ENCODE measurements around the gene C4orf17. TPM values are rescaled to one million over a fixed set of nuclear protein-coding genes. Genes with fewer than 3 reads are reported as not detected.
"Not testable (repeated sequence)": the region's sequence is repeated elsewhere in the genome, so short reads cannot be mapped to it uniquely, and the experiment has no call there.

Gene C4orf17
- total RNA-seq, 1 donor from 2014 or later: not detected

- no peak for DNase-seq
- TF ChIP-seq CTCF (IDR thresholded peaks at IDR 0.05; ENCODE audit: borderline replicate concordance): no peak
- H3K27ac ChIP-seq (replicated peaks): no peak overlapping the region
- H3K9me3 ChIP-seq (replicated peaks): no peaks in the 10 kb centered on the region
- H3K36me3 ChIP-seq: no peaks in the 10 kb centered on the region
- peaks cover 25% of the 10 kb centered on the region for H3K27me3 ChIP-seq (ENCODE audit: low read depth)
- H3K4me1 ChIP-seq: no peaks in the 10 kb centered on the region
- H3K4me3 ChIP-seq: no peak overlapping the region
- intact Hi-C loops (cut with micrococcal nuclease): no loop called here
Measured at GRCh38 chr4:99468889-99469288, 41.9 kb upstream of the C4orf17 start.

- Histone ChIP-seq H3K36me3 (no peaks in the 10 kb centered on the region), H3K9me3 (replicated peaks) (no peaks in the 10 kb centered on the region), H3K4me3 (no peak overlapping the region), H3K4me1 (no peaks in the 10 kb centered on the region), H3K27me3 (ENCODE audit: low read depth) (peaks cover 3% of the 10 kb centered on the region), H3K27ac (replicated peaks) (no peak overlapping the region)
- no peak for TF ChIP-seq CTCF (IDR thresholded peaks at IDR 0.05; ENCODE audit: borderline replicate concordance)
- no peak for DNase-seq
- intact Hi-C loops (cut with micrococcal nuclease): no loop called here
Measured at GRCh38 chr4:99471349-99471748, 39.5 kb upstream of the C4orf17 start.

GRCh38 chr4:99471896-99472295 is 38.9 kb upstream of the C4orf17 start:
- no peak for TF ChIP-seq CTCF (IDR thresholded peaks at IDR 0.05; ENCODE audit: borderline replicate concordance)
- no peak overlapping the region for H3K27ac ChIP-seq (replicated peaks)
- H3K9me3 ChIP-seq (replicated peaks): no peaks in the 10 kb centered on the region
- no peaks in the 10 kb centered on the region for H3K27me3 ChIP-seq (ENCODE audit: low read depth)
- no peaks in the 10 kb centered on the region for H3K36me3 ChIP-seq
- no peak for DNase-seq
- no peak overlapping the region for H3K4me3 ChIP-seq
- H3K4me1 ChIP-seq: no peaks in the 10 kb centered on the region
- intact Hi-C loops (cut with micrococcal nuclease): no loop called here

- Histone ChIP-seq H3K4me1 (no peaks in the 10 kb centered on the region), H3K27me3 (ENCODE audit: low read depth) (no peaks in the 10 kb centered on the region), H3K4me3 (no peak overlapping the region), H3K27ac (replicated peaks) (no peak overlapping the region), H3K36me3 (no peaks in the 10 kb centered on the region), H3K9me3 (replicated peaks) (no peaks in the 10 kb centered on the region)
- intact Hi-C loops (cut with micrococcal nuclease): no loop called here
- TF ChIP-seq CTCF (IDR thresholded peaks at IDR 0.05; ENCODE audit: borderline replicate concordance): no peak
- no peak for DNase-seq
Measured at GRCh38 chr4:99473131-99473530, 37.7 kb upstream of the C4orf17 start.

GRCh38 chr4:99483636-99484035 is 27.2 kb upstream of the C4orf17 start:
- no peaks in the 10 kb centered on the region for H3K27me3 ChIP-seq (ENCODE audit: low read depth)
- DNase-seq: no peak
- H3K4me1 ChIP-seq: no peaks in the 10 kb centered on the region
- no peak overlapping the region for H3K4me3 ChIP-seq
- peaks cover 34% of the 10 kb centered on the region for H3K9me3 ChIP-seq (replicated peaks)
- H3K36me3 ChIP-seq: no peaks in the 10 kb centered on the region
- no peak overlapping the region for H3K27ac ChIP-seq (replicated peaks)
- intact Hi-C loops (cut with micrococcal nuclease): no loop called here
- no peak for TF ChIP-seq CTCF (IDR thresholded peaks at IDR 0.05; ENCODE audit: borderline replicate concordance)

GRCh38 chr4:99485212-99485611 is 25.6 kb upstream of the C4orf17 start:
- Histone ChIP-seq H3K27ac (replicated peaks) (no peak overlapping the region), H3K4me3 (no peak overlapping the region), H3K9me3 (replicated peaks) (peaks cover 34% of the 10 kb centered on the region), H3K36me3 (no peaks in the 10 kb centered on the region), H3K4me1 (no peaks in the 10 kb centered on the region), H3K27me3 (ENCODE audit: low read depth) (no peaks in the 10 kb centered on the region)
- no peak for DNase-seq
- intact Hi-C loops (cut with micrococcal nuclease): no loop called here
- TF ChIP-seq CTCF (IDR thresholded peaks at IDR 0.05; ENCODE audit: borderline replicate concordance): no peak

- H3K36me3 ChIP-seq; DNase-seq; intact Hi-C loops (cut with micrococcal nuclease); H3K4me3 ChIP-seq; H3K27ac ChIP-seq (replicated peaks); H3K4me1 ChIP-seq; H3K27me3 ChIP-seq (ENCODE audit: low read depth): not testable (repeated sequence)
- peaks cover 35% of the 10 kb centered on the region for H3K9me3 ChIP-seq (replicated peaks)
Measured at GRCh38 chr4:99486648-99487047, 24.2 kb upstream of the C4orf17 start.
